LoVo (cell line): Measurements from ENCODE around the gene PPM1D.
"Not testable (repeated sequence)": the region's sequence is repeated elsewhere in the genome, so short reads cannot be mapped to it uniquely, and the experiment has no call there.

Experiments
- DNase-seq: peaks from one replicate; pipeline ENCODE4 v3.0.0-alpha.2; 2016; ENCODE audit warnings: low spot score

PPM1D gene

GRCh38 chr17:60622961-60623360 is 23.0 kb downstream of the PPM1D start:
- DNase-seq = no peak

GRCh38 chr17:60623415-60623814 is 23.4 kb downstream of the PPM1D start:
- DNase-seq = no peak

DNA sequence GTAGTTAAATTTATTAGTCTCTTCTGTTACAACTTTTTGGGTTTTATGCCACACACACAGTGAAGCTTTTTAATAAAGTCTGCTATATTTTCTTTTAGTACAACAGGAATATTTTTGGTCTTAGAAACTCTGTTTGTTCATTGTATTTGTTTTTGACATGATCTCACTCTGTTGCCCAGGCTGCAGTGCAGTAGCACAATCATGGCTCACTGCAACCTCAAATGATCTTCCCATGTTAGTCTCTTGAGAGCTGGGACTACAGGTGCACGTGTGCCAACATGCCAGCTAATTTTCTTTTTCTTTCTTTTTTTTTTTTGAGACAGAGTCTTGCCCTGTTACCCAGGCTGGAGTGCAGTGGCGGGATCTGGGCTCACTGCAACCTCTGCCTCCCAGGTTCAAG is 27.1 kb downstream of the PPM1D start:
- DNase-seq = no peak

GRCh38 chr17:60628252-60628889 is 28.4 kb downstream of the PPM1D start:
- no peak for DNase-seq

DNA sequence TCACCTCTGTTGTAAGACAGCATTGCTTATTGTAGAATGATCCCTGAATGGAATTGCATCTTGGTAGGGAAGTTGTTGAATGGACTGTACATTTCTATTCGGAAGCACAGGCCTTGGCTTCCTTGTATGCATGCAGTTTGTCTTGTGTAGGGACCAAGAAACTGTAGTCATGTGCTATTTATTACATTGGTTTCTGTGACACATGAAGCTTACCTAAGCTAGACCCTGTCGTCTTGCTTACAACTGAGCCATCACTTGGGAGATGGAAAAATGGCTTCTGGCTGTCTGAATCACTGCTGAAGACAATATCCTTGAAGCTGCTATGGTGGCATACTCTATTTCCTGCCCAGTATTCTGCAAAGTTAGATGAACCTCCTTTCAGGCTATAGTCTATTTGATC is 29.1 kb downstream of the PPM1D start:
- no peak for DNase-seq

DNA sequence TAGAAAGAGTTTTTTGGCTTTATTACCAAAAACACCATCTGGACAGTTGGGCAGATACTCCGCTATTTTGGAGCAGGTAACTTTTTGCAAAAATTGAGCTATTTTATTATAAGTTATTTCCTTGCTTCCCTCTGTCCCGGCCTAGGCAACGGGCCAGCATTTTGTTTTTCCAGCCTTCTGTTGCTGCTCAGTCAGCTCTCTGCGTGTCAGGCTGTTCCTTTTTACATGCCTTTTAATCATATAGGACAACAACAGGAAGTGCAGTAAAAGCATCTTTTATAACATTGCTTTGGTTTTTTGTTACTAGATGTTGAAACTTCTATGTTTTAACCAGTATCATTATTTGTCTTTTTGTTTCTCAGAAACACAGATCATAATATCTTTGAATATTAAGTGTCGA is 30.4 kb downstream of the PPM1D start:
- DNase-seq = no peak

- DNase-seq = no peak
Observed at GRCh38 chr17:60631119-60631518, 31.1 kb downstream of the PPM1D start.

GRCh38 chr17:60637683-60638082 is 37.7 kb downstream of the PPM1D start:
- DNase-seq = no peak

DNA sequence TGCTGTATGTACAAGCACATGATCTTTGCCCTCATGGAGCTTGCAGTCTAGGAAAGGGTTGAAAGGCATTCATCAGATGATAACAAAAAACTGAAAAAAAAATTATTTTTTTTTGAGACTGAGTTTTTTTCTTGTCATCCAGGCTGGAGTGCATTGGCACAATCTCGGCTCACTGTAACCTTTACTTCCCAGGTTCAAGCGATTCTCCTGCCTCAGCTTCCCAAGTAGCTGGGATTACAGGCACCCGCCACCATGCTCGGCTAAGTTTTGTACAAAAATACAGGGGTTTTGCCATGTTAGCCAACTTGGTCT is 39.0 kb downstream of the PPM1D start:
- no peak for DNase-seq

- no peak for DNase-seq
Observed at GRCh38 chr17:60640503-60640902, 40.5 kb downstream of the PPM1D start.

GRCh38 chr17:60641126-60641525 is 41.1 kb downstream of the PPM1D start:
- no peak for DNase-seq

DNA sequence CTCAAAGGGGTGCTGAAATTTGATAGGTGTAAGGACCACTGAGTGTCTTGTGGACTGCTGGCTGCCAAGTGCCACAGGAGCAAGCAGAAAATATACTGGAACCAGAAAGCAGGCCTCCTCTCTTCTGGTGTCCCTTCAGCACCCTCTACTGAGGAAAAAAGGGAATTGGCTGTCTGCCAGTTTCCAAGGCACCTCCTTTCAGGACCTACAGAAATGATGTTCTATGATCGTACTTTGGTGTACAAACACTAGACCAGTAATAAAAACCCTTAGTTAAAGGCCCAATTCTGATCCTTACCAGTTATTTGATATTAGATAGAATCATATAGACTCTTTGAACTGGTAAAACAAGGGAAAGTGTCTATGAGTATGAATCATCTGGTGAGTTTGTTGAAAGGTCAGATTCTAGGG is 41.8 kb downstream of the PPM1D start:
- peak; percentile 59 for DNase-seq

- no peak for DNase-seq
Observed at GRCh38 chr17:60645918-60646523, 46.0 kb downstream of the PPM1D start.

GRCh38 chr17:60646701-60647100 is 46.7 kb downstream of the PPM1D start:
- no peak for DNase-seq

DNA sequence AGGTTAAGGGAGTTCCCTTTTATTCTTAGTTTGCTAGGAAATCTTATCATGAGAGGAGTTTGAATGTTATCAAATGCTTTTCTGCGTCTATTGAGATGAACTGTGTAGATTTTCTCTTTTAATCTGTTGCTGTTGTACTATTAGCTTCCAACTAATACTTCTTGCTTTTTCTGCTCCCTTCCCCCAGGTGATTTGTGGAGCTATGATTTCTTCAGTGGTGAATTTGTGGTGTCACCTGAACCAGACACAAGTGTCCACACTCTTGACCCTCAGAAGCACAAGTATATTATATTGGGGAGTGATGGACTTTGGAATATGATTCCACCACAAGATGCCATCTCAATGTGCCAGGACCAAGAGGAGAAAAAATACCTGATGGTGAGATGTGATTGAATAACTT is 47.7 kb downstream of the PPM1D start:
- DNase-seq = no peak

GRCh38 chr17:60652454-60653247 is 52.7 kb downstream of the PPM1D start:
- DNase-seq = no peak

- no peak for DNase-seq
Observed at GRCh38 chr17:60653569-60653968, 53.6 kb downstream of the PPM1D start.

DNA sequence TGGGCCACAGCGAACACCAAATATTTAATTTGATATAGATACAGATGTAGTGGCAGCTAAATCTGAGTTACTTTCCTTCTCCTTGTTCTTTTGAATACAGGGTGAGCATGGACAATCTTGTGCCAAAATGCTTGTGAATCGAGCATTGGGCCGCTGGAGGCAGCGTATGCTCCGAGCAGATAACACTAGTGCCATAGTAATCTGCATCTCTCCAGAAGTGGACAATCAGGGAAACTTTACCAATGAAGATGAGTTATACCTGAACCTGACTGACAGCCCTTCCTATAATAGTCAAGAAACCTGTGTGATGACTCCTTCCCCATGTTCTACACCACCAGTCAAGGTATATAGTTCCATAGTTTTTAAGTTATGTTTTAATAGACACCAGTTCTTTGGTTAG is 56.5 kb downstream of the PPM1D start:
- DNase-seq = no peak

- no peak for DNase-seq
Observed at GRCh38 chr17:60659156-60659555, 59.2 kb downstream of the PPM1D start.

DNA sequence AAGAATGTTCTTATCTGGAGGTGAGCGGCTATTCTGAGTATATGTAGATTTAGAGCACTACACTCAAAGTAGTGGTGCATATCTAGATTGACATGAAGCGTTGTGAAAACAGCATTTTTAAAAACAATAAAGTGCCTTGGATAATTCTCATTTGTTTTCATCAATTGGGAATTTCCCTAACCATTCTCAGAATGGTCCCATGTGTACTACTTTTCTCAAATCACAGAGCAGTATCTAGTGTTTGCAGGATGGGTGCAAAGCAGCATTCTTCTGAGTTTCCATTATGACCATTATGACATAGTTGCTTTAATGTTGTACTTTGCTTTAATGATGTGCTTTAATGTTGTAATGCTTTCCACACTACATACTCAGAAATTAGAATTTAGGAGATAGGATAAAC is 61.5 kb downstream of the PPM1D start:
- DNase-seq = no peak

DNA sequence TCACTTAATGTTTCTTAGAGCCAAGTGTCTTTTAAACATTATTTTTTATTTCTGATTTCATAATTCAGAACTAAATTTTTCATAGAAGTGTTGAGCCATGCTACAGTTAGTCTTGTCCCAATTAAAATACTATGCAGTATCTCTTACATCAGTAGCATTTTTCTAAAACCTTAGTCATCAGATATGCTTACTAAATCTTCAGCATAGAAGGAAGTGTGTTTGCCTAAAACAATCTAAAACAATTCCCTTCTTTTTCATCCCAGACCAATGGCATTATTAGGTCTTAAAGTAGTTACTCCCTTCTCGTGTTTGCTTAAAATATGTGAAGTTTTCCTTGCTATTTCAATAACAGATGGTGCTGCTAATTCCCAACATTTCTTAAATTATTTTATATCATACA is 64.0 kb downstream of the PPM1D start:
- DNase-seq = no peak

DNA sequence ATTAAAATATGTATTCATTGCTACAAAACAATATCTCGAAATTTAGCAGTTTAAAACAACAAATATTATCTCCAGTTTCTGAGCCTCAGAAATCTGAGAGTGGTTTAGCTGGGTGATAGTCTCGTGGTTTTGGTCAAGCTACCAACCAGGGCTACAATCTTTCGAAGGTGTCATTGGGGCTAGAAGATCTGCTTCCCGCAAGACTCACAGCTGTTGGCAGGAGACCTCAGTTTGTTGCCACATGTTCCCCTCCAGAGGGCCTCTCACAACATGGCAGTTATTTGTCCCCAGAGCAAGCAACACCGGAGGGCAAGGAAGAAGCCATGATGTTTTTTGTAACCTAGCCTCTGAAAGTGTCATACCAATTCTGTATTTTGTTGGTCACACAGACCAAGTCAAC is 65.6 kb downstream of the PPM1D start:
- DNase-seq = no peak

DNA sequence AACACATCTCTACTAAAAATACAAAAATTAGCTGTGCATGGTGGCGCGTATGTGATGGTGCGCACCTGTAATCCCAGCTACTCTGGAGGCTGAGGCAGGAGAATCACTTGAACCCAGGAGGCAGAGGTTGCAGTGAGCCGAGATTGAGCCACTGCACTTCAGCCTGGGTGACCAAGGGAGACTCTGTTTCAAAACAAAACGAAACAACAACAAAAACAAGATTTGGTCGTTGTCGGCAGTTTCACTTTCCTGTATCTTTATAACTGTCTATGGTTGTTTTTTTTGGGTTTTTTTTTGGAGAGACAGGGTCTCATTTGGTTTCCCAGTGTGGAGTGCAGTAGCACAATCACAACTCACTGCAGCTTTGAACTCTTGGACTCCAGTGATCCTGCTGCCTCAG is 68.7 kb downstream of the PPM1D start:
- DNase-seq = not testable (repeated sequence)

- DNase-seq = no peak
Observed at GRCh38 chr17:60671482-60671881, 71.5 kb downstream of the PPM1D start.
